OCI-LY3 (cell line): ENCODE measurements around the gene RAET1L.

Source experiments
- CTCF ChIP-seq: fragments of 200-600, 300-600 bp; sonication (generic); IDR thresholded peaks from 2 replicates; pipeline ENCODE4 v1.5.1; 2014; ENCODE audit warnings: antibody characterized with exemption, low read length, low read depth
- EZH2phosphoT487 ChIP-seq: fragments of 200-600 bp; shearing (Covaris generic); IDR thresholded peaks from 2 replicates; pipeline ENCODE4 v1.6.1; 2018; ENCODE audit warnings: antibody characterized with exemption, mixed run types, low read depth

GRCh38 chr6:150026976-150027805 lies 1.9 kb upstream of the RAET1L start:
- TF ChIP-seq CTCF (no peak), EZH2phosphoT487 (no peak)
